Measurements from ENCODE around the gene GPR153. TPM values are rescaled to one million over a fixed set of nuclear protein-coding genes. Genes with fewer than 3 reads are reported as not detected.

Gene GPR153
- total and polyA plus RNA-seq, 2 donors (not counting 1 experiment from before 2014, with no cell fraction given): 0.04 to 0.20 TPM

GRCh38 chr1:6210591-6211355 is 50.1 kb downstream of the GPR153 start:
- Histone ChIP-seq H3K4me3 (ENCODE audit: control extremely low read depth in 1 of 5, extremely low read depth in 1 of 5, insufficient read depth in 1 of 5, low read depth in 2 of 5, low read length in 4 of 5) (no peak overlapping the region), H3K79me2 (ENCODE audit: control insufficient read depth, insufficient read depth, low read length) (no peaks in the 10 kb centered on the region), H3K4me1 (ENCODE audit: control insufficient read depth in 2 of 2, insufficient read depth in 2 of 2, low read length in 2 of 2) (peaks cover 34 to 41% of the 10 kb centered on the region in 2 donors), H3K36me3 (replicated peaks in 1 of 2; ENCODE audit: control extremely low read depth in 1 of 2, control insufficient read depth in 1 of 2, extremely low read depth in 1 of 2, insufficient read depth in 2 of 2, low read length in 1 of 2) (no peaks in the 10 kb centered on the region), H3K27me3 (replicated peaks in 1 of 4; ENCODE audit: control extremely low read depth in 1 of 4, control insufficient read depth in 3 of 4, insufficient read depth in 4 of 4, low read length in 3 of 4) (peaks cover 0 to 43% (median 14%) of the 10 kb centered on the region in 4 experiments), H3K27ac (ENCODE audit: low read length in 2 of 2) (no peak overlapping the region), H4K20me1 (ENCODE audit: control insufficient read depth, insufficient read depth, low read length, poor library complexity, severe bottlenecking) (no peaks in the 10 kb centered on the region), H2AFZ (ENCODE audit: insufficient read depth, low read depth, low read length, poor library complexity, severe bottlenecking) (no peak overlapping the region), H3K4me2 (replicated peaks; ENCODE audit: low read depth, low read length, poor library complexity, severe bottlenecking) (no peak overlapping the region), H3K9ac (ENCODE audit: low read length) (no peak overlapping the region), H3K9me3 (ENCODE audit: control extremely low read depth in 1 of 3, control insufficient read depth in 2 of 3, insufficient read depth in 1 of 3, low read length in 2 of 3) (peaks cover 0 to 11% (median 0%) of the 10 kb centered on the region in 3 donors)
- H3K27ac Mint-ChIP-seq: no peak overlapping the region
- TF ChIP-seq CTCF (IDR thresholded peaks at IDR 0.05) (no peak), EZH2 (IDR thresholded peaks at IDR 0.05; ENCODE audit: borderline replicate concordance, insufficient read depth, low read depth, low read length, poor library complexity, severe bottlenecking) (no peak)
- no peak for ATAC-seq (ENCODE audit: low read depth)
- intact Hi-C loops (cut with micrococcal nuclease): no loop called here
- peaks cover 34% of the 10 kb centered on the region for H3K27me3 Mint-ChIP-seq
- no peak for DNase-seq
- WGBS (ENCODE audit: insufficient coverage): 95% methylated on average over 26 of the region's 29 CpGs
- no peak overlapping the region for H3K4me3 Mint-ChIP-seq
- ChIA-PET CTCF (interaction anchor here (1.4 kb wide), 1 partner anchor 36 kb away, joined by 4 read pairs; no protein-coding TSS in a partner anchor), POLR2A (no interaction called here)
- peaks cover 27% of the 10 kb centered on the region for H3K4me1 Mint-ChIP-seq
- no peaks in the 10 kb centered on the region for H3K9me3 Mint-ChIP-seq (ENCODE audit: insufficient read depth)
